NCI-H128 (cell line): ENCODE measurements around the gene DCAF4.

ENCODE experiments used
- DNase-seq: peaks from one replicate; lab custom pipeline; 2025; ENCODE audit not compliant: unreplicated experiment; lab: John Stamatoyannopoulos, UW

Gene DCAF4, protein sequence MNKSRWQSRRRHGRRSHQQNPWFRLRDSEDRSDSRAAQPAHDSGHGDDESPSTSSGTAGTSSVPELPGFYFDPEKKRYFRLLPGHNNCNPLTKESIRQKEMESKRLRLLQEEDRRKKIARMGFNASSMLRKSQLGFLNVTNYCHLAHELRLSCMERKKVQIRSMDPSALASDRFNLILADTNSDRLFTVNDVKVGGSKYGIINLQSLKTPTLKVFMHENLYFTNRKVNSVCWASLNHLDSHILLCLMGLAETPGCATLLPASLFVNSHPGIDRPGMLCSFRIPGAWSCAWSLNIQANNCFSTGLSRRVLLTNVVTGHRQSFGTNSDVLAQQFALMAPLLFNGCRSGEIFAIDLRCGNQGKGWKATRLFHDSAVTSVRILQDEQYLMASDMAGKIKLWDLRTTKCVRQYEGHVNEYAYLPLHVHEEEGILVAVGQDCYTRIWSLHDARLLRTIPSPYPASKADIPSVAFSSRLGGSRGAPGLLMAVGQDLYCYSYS

DNA sequence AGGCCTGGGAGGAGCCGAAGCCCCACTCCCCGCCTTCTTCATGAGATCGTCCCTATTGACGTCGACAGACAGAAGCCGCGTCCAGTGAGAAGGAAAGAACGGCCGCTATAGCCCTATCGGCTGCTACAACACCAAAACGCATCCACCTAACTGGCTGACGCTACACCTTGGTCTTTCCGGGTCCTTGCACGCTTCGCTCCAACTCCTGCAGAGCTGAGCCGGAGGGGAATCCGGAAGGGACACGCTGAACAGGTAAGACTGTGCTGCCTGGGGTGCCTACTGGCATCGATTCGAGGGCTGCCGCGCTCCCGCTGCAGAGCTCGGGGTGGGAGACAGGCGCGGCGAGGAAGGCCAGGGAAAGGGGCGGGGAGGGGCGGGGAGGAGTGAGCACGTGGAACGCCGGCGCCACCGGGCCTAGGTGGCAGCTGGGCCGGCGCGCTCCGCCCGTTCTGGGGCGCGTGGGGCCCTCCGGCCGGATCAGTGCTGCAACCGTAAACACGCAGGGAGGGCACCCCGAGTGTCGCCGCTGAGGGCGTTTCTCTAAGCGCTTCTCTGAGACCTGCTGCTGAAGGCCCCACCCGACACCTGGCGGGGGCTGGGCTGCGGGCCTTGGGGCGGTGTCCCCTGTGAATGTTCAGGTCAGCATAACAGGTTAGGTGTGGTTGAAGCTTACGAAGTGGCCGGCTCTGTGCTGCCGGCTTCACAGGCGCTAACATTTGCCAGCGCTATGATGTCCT, at the start of gene DCAF4:
TSS of gene DCAF4 (plus strand) at position 173 of the 737 bp plus-strand sequence. CDS start 11,515 bp downstream, outside the sequence.
- DNase-seq: peak; percentile 85

- DNase-seq: no peak
These were observed 49.6 kb upstream of the DCAF4 start for GRCh38 chr14:72876710-72877063.

DNA sequence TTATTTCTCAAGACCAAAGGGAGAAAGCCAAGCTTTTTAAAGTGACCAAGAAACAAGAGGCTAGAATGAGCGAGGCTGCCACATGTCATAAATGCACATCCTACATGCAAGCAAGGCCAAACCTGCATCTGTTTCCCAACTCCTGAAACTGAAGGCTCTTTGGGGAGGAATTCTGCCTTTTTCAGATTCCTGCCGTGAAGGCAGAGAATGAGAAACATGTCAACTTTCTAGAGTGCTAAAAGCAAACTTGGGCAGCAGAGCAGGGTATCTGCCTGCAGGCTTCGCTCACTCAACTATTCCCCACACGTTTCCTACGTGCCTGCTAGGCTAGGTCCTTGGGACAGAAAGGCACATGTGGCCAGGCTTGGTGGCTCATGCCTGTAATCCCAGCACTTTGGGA, 47.5 kb upstream of the DCAF4 start:
- DNase-seq: no peak

GRCh38 chr14:72879431-72879830, 46.8 kb upstream of the DCAF4 start:
- no peak for DNase-seq

DNA sequence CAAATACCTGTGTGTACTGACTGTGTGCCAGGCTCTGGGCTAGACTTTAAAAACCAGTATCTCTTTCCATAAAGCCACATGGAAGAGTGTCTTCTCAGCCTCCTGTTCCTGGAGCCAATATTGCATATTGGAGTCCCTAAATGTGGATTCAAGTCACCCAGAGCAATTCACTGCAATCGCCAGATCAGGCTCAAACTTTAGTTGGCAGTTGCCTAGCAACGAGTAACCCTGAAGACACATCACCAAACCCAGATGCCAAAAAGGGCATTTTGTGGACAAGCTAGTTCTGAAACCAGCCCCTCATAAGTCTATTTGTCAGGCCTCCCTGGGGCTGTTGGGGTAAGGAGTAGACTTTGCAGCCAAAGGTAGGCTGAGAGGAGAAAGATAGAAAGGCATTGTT, 46.1 kb upstream of the DCAF4 start:
- DNase-seq: no peak

DNA sequence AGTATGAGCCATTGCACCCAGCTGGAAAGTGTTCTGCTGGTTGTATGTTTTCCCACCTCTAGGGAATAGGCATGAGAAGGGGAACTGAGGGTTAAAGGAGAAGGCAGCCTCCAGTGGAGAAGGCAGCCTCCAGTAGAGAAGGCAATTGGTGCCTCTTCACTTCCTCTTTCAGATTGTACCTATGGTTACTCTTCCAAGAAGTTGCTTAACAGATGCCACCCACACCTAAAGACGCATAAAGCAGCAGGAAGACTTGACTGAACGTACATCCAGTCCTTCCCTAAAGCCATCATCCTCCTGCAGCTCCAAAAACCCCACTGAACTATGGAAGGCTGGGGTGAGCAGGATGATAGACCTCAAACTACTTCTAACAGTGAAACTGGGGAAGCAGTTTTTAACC, 45.4 kb upstream of the DCAF4 start:
- DNase-seq: no peak

- DNase-seq: no peak
These were observed 44.7 kb upstream of the DCAF4 start for GRCh38 chr14:72881543-72881942.

- DNase-seq: no peak
These were observed 44.2 kb upstream of the DCAF4 start for GRCh38 chr14:72882047-72882446.

DNA sequence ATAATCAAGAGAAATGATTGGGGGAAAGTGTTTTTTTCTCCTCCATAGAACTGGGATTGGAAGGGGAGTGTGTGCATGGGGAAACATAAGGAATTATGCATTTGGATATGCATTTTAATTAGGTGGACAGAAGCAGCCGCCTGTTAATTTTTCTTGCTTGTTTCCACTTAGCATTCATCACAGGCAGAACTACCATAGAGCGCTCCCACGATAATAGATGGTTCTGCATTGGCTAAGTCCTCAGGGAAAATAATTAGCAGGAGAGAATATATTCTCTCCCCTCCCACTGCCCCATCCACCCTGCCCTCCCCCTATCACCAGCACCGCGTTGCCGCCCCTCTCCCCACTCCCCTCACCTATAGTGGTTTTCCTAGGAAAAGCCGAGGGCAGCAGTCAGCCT, 43.8 kb upstream of the DCAF4 start:
- DNase-seq: no peak

- no peak for DNase-seq
These were observed 43.2 kb upstream of the DCAF4 start for GRCh38 chr14:72883109-72883508.

DNA sequence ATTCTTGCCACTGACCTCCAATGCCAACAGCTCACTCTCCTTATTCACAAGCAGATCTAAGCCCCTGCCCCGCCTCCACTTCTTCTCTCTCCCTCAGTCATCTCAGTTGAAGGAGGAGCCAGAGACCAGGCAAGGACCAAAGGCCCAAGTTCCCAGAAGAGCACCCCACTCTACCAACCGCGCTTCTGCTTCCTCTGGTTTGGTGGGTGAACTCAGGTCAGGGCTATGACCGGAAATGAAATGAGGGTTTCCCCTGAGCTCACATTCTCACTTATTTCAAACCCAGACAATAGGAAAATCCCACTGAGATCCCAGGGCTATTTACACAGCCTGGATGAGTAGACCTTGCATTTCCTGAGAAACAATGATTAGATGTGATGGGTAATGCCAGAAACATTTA, 42.3 kb upstream of the DCAF4 start:
- no peak for DNase-seq

- no peak for DNase-seq
These were observed 41.9 kb upstream of the DCAF4 start for GRCh38 chr14:72884386-72884785.

DNA sequence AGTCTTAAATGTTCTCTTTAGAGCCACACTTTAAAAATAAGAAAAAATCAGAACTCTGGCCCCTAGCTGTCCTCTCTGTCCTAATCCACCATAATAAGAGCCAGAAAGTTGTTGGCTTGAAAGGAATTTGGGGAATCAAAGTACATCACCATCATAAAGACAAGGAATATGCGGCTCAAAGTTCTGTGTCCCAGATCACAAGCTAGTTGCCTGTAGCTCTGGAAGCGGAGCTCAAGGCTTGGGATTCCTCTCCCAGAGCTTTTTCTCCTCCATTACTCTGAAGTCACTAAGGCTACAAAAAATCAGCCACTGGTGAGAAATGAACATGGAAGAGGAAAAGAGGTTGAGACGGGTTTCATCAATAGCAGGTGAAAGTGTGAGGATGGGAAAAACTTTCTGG, 38.8 kb upstream of the DCAF4 start:
- DNase-seq: no peak

GRCh38 chr14:72888192-72888591, 38.1 kb upstream of the DCAF4 start:
- DNase-seq: no peak

- DNase-seq: no peak
These were observed 37.5 kb upstream of the DCAF4 start for GRCh38 chr14:72888636-72889201.

DNA sequence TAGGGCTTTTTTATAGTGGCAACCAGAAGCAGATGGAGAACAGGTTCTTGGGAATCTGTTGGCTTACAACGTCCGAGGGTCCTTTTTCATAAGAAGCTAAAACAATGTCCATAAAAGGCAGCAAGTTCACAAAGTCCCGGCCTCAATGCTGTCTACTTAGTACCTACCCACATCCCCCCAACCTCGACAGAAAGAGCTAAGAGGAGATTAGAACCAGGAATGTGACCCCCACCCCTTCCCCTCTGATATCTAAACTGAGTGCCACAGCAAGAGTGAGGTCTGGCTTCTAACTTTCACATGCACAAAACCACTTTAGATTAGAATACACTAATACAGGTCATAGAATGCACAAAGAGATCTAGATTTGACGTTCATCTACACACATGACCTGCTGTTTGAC, 36.9 kb upstream of the DCAF4 start:
- no peak for DNase-seq

- DNase-seq: no peak
These were observed 34.6 kb upstream of the DCAF4 start for GRCh38 chr14:72891666-72892102.

- no peak for DNase-seq
These were observed 34.0 kb upstream of the DCAF4 start for GRCh38 chr14:72892103-72892878.

GRCh38 chr14:72892879-72893635, 33.2 kb upstream of the DCAF4 start:
- no peak for DNase-seq

DNA sequence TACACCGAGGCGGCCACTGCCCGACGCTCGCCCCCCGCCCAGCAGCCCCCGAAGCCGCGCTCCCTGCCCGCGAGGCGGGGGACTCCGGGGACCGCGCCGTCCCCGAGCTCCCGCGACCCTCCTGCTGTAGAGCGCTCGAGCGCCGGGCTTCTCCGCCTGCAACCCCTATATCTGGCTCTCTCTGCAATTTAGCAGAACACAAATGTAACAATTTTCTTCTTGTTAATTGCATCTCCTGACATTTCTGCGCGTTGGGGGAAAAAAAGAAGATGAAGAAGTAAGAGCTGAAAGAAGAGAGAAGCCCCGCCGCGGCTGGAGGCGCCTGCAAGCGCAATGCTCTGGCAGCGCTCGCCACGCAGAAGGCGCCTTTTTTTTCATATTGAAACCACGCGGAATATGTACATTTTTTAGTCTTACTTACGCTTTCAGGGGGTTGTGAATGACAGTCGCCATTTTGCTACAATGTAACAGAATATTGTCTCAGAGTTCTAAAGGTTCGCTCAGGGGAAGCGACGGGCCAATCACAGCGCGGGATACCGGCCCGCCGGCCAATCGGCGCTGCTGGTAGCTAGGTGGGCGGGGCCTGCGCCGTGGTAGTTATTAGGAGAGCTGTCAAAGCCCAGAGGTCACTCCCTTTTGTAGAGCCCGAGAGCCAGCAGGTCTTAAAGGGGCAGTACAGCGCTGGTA, 32.5 kb upstream of the DCAF4 start, which contains the start of gene DPF3:
TSS of gene DPF3 (minus strand) at position 466 of the 687 bp plus-strand sequence. CDS start at position 453, 13 bp downstream.
- DNase-seq: peak; percentile 72
